ENCODE results near the gene VPS36.
"Not testable (repeated sequence)": the region's sequence is repeated elsewhere in the genome, so short reads cannot be mapped to it uniquely, and the experiment has no call there.

DNA sequence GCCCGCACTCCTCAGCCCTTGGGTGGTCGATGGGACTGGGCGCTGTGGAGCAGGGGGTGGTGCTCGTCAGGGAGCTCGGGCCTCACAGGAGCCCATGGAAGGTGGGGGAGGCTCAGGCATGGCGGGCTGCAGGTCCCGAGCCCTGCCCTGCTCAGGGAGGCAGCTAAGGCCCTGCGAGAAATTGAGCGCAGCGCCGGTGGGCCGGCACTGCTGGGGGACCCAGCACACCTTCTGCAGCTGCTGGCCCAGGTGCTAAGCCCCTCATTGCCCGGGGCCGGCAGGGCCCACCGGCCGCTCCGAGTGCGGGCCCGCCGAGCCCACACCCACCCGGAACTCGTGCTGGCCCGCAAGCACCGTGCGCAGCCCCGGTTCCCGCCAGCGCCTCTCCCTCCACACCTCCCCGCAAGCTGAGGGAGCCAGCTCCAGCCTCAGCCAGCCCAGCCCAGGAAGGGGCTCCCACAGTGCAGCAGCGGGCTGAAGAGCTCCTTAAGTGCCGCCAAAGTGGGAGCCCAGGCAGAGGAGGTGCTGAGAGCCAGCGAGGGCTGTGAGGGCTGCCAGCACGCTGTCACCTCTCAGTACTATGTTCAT is 42.3 kb downstream of the VPS36 start:
- TF ChIP-seq, protein P1, sequence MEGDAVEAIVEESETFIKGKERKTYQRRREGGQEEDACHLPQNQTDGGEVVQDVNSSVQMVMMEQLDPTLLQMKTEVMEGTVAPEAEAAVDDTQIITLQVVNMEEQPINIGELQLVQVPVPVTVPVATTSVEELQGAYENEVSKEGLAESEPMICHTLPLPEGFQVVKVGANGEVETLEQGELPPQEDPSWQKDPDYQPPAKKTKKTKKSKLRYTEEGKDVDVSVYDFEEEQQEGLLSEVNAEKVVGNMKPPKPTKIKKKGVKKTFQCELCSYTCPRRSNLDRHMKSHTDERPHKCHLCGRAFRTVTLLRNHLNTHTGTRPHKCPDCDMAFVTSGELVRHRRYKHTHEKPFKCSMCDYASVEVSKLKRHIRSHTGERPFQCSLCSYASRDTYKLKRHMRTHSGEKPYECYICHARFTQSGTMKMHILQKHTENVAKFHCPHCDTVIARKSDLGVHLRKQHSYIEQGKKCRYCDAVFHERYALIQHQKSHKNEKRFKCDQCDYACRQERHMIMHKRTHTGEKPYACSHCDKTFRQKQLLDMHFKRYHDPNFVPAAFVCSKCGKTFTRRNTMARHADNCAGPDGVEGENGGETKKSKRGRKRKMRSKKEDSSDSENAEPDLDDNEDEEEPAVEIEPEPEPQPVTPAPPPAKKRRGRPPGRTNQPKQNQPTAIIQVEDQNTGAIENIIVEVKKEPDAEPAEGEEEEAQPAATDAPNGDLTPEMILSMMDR (IDR thresholded peaks at IDR 0.05; ENCODE audit: low read depth, low read length, poor library complexity, severe bottlenecking), result not testable (repeated sequence)
- TF ChIP-seq EZH2phosphoT487 (IDR thresholded peaks at IDR 0.05; ENCODE audit: borderline replicate concordance, low read length), result not testable (repeated sequence)
